Cardiac fibroblast (primary cell): ENCODE results near the gene DNAAF5.

Source experiments
- DNase-seq, 2 donors: peaks; one replicate each; pipeline versions ENCODE4 v3.0.0 to v3.0.0-alpha.2; 2010; ENCODE audit warnings: low read depth in 2 of 2
- H3K4me3 ChIP-seq, 2 donors: replicated peaks in 1 of 2; 1 replicate in 1 of 2; 2 replicates in 1 of 2; pipeline ENCODE4 v1.5.1; 2011; ENCODE audit warnings: low read depth in 2 of 2, low read length in 2 of 2, mild to moderate bottlenecking in 2 of 2, moderate library complexity in 1 of 2
- TF ChIP-seq, protein P1 (sequence below): IDR thresholded peaks from one replicate; pipeline ENCODE4 v1.5.1; 2011; ENCODE audit warnings: low read depth, mild to moderate bottlenecking, low read length, inconsistent platforms

The DNAAF5 gene

DNA sequence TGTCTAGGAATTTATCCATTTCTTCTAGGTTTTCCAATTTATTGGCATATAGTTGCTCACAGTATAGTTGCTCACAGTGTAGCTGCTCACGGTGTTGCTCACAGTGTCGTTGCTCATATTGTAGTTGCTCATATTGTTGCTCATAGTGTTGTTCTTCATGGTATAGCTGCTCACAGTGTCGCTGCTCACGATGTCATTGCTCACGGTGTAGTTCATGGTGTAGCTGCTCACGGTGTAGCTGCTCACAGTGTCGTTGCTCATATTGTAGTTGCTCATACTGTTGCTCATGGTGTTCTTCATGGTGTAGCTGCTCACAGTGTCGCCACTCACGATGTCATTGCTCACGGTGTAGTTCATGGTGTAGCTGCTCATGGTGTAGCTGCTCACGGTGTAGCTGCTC, 8.3 kb downstream of the DNAAF5 start:
- TF ChIP-seq, protein P1, sequence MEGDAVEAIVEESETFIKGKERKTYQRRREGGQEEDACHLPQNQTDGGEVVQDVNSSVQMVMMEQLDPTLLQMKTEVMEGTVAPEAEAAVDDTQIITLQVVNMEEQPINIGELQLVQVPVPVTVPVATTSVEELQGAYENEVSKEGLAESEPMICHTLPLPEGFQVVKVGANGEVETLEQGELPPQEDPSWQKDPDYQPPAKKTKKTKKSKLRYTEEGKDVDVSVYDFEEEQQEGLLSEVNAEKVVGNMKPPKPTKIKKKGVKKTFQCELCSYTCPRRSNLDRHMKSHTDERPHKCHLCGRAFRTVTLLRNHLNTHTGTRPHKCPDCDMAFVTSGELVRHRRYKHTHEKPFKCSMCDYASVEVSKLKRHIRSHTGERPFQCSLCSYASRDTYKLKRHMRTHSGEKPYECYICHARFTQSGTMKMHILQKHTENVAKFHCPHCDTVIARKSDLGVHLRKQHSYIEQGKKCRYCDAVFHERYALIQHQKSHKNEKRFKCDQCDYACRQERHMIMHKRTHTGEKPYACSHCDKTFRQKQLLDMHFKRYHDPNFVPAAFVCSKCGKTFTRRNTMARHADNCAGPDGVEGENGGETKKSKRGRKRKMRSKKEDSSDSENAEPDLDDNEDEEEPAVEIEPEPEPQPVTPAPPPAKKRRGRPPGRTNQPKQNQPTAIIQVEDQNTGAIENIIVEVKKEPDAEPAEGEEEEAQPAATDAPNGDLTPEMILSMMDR = no peak
- no peak overlapping the region for H3K4me3 ChIP-seq
- no peak for DNase-seq

DNA sequence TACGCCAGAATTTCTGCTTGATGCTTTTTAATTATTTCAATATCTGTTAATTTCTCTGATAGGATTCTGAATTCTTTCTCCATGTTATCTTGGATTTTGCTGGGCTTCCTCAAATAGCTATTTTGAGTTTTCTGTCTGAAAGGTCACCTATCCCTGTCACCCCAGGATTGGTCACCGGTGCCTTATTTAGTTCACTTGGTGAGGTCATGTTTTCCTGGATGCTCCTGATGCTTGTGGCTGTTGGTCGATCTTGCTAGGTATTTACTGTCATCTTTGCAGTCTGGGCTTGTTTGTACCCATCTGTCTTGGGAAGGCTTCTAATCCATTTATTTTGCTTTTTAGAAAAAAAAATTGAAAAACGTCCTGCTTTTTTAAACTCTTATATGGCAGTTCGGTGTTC, 11.7 kb downstream of the DNAAF5 start:
- no peak overlapping the region for H3K4me3 ChIP-seq
- DNase-seq = no peak
- TF ChIP-seq, protein P1 = no peak

DNA sequence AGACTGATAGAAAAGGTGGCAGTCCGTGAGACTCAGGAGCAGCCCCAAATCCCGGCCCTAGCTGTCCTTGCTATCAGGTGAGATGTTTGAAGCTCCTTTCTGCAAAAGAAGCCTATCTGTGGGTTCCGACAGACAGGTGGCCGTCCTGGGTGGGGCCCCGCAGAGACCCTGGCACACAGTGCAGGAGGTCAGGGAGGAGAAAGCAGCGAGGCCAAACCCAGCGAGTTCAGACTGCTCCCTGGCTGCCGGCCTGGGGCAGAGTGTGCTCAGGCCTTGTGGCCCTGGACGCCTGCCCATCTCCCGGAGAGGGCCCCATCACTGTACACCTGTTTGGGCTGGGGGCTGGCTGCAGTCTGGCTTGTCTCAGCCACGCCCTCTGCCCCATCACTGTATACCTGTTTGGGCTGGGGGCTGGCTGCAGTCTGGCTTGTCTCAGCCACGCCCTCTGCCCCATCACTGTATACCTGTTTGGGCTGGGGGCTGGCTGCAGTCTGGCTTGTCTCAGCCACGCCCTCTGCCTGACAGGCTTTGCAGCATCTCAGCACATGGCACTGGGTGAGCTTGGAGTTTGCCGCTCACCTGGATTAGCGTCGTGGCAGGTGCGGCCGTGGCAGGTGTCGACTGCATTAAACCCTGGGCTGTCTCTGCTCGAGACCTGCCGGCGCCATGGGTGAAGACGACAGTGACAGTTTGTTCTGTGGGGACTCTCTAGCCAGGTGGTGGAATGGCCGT, 12.4 kb downstream of the DNAAF5 start:
- TF ChIP-seq, protein P1 = no peak
- H3K4me3 ChIP-seq = no peak overlapping the region
- no peak for DNase-seq

DNA sequence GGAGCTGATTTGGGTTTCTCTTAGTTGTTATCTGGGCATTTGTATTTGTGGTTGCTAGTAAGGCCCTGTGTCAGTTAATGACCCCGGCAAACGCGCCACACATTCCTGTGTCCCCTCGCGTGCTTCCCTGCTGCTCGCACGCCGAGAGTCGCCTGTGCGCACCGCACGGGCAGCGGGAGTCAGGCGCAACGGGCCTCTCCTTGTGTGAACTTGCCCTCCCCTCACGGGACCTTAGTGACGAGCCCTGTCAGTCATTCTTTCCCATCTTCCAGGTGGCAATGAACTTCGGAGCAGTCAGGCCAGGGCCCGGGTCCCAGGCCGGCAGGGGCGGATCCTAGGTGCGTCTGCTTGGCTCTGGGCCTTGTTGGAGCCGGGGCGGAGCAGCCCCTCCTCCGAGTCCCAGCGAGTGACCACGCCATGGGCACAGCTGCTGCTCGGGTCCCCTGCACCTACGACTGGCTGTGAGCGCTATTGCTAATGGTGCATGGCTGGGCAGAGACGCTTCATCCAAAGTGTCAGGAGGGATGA, 13.0 kb downstream of the DNAAF5 start:
- DNase-seq = no peak
- TF ChIP-seq, protein P1 = no peak
- no peak overlapping the region for H3K4me3 ChIP-seq

DNA sequence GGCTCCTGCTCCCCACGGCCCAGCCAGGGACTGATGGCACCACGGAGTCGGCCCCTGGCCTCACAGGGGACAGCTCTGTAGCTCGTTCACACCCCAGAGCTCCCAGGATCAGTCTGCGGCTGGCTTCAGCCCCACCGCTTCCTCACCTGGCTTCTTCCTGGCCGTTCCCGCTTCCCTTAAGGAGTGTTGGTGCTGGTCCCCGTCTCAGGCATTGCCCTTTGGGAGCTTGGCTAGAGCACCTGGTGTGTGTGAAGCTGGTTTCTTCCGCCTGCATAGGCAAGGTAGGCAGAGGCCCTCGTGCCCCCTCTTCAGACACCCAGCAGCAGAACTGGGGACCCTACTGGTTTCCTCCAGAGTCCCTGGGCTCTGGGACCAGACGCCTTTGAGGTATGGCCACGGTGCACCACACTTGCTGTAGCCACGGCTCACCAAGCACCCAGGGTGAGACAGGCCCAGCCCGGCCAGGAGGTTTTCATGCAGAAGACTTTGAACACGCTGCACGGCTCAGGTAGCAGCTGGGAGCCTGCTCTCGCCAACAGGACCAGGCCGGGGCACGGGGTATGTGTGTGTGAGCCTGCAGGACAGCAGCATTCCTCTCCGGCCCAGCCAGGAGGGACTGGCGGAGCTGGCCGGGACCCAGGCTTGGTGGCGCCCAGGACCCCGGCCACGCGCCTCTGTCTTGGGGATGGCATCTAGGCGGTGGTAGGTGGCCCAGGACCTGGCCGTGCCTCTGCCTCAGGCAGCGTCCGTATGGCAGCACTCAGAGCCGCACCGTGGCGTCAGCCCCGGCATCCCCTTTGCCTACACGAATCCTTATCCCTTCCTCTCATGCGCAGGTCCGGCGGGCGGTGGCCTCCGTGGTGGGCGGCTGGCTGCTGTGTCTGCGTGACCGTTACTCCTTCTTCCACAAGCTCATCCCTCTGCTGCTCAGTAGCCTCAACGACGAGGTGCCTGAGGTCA, 13.8 kb downstream of the DNAAF5 start:
- H3K4me3 ChIP-seq = no peak overlapping the region
- DNase-seq = no peak

DNA sequence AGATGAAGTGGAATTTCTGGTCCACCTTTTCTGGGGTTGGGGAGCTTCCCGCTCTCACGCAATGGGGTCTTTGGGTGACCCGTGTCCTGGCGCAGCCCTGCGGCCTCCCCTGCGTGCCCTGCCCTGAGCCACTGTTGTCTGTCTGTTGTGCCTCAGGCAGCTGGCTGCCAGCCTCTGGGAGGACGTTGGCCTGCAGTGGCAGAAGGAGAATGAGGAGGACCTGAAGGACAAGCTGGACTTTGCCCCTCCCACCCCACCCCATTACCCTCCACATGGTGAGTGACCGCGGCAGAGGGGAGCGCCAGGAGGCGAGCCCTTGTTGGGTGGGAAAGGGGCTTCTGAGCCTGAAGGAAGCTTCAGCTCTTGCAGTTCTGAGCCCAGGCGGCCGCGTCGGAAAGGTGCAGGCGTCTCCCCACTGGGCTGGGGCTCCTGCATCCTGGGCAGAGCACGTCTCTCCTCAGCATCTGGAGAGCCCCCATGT, 14.7 kb downstream of the DNAAF5 start:
- TF ChIP-seq, protein P1 = no peak
- no peak overlapping the region for H3K4me3 ChIP-seq
- DNase-seq = no peak

More for the DNA sequence above, 13.8 kb downstream of the DNAAF5 start:
- TF ChIP-seq, protein P1 = no peak
